NB4 (cell line): Measurements from ENCODE around the gene UBASH3A.

Source experiments
- DNase-seq: peaks from one replicate; pipeline ENCODE4 v3.0.0; 2010; ENCODE audit warnings: low read depth
- H3K4me3 ChIP-seq: one replicate; pipeline ENCODE4 v1.5.1; 2011; ENCODE audit warnings: mild to moderate bottlenecking, low read depth, low read length, moderate library complexity
- MYC ChIP-seq: IDR thresholded peaks from 2 replicates; pipeline ENCODE4 v1.6.1; 2011; ENCODE audit warnings: low read depth, low read length
- POLR2A ChIP-seq: IDR thresholded peaks from 2 replicates; pipeline ENCODE4 v1.6.1; 2011; ENCODE audit warnings: mild to moderate bottlenecking; ENCODE audit not compliant: insufficient read length; ENCODE audit errors: extremely low read depth
- TF ChIP-seq, protein P1 (sequence below): IDR thresholded peaks from one replicate; pipeline ENCODE4 v1.5.1; 2012; ENCODE audit warnings: low read depth, low read length
- TF ChIP-seq, protein P2 (sequence below): IDR thresholded peaks from 2 replicates; pipeline ENCODE4 v1.6.1; 2011; ENCODE audit warnings: low read depth, low read length

Gene UBASH3A

DNA sequence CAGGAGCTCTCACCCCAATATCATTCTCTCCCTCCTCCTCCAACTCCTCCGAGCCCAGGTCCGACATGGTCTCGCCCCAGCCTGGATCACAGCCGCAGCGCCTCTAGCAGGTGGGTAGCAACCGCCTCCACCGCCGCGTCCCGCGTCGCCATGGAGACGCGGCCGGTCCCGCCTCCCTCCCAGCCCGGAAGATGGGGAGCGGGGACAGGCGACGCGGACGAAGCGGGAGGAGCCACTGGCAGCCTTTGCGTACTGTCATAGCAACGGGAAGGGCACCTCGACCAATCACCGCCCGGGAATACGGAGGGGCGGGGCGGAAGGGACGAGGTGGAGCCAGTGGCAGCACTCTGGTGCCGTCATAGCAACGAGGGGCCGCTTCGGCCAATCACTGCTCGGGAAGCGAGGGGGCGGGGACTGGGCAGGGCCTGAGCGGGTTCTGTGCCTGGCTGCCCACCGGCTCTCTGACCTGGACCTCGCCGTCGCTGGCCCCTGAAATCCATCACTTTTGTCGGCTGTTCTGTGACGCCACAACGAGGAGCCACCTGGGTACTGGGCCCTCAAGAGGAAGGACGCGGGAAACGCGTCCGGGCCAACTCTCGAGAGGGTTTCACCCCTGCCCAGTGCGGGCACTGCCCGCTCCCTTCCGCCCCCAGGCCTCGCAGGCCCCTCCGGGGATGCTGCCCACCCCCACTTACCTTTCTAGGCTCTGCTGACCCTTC lies 92.6 kb downstream of the UBASH3A start, which contains the start of gene RSPH1:
Gene RSPH1, minus strand, starts transcription at position 105 of the 719 bp plus-strand sequence. Its CDS starts 38 bp downstream, at position 67.
- peak within 1 kb of the TSS; percentile 60 for H3K4me3 ChIP-seq
- peak; percentile 97 for DNase-seq

DNA sequence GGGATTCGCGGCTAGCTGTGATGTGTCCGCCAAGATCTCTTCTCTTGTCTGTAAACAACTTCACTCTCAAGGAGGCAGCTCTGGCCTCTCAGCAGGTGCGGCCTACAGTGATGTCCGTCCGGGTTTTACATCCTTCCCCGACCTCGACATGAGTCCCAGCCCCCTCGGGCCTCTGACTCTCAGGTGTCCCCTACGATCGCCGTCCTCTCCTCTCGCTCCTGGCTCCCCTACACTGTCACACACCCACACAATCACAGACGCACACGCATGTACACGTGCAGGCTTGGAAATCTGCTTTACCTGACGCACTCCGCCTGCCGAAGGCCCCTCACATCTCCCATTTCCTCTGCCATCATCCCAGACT lies 93.1 kb downstream of the UBASH3A start:
- peak overlapping the region; percentile 60 for H3K4me3 ChIP-seq
- DNase-seq = no peak
- TF ChIP-seq, protein P1, sequence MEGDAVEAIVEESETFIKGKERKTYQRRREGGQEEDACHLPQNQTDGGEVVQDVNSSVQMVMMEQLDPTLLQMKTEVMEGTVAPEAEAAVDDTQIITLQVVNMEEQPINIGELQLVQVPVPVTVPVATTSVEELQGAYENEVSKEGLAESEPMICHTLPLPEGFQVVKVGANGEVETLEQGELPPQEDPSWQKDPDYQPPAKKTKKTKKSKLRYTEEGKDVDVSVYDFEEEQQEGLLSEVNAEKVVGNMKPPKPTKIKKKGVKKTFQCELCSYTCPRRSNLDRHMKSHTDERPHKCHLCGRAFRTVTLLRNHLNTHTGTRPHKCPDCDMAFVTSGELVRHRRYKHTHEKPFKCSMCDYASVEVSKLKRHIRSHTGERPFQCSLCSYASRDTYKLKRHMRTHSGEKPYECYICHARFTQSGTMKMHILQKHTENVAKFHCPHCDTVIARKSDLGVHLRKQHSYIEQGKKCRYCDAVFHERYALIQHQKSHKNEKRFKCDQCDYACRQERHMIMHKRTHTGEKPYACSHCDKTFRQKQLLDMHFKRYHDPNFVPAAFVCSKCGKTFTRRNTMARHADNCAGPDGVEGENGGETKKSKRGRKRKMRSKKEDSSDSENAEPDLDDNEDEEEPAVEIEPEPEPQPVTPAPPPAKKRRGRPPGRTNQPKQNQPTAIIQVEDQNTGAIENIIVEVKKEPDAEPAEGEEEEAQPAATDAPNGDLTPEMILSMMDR = no peak
- TF ChIP-seq, protein P2, sequence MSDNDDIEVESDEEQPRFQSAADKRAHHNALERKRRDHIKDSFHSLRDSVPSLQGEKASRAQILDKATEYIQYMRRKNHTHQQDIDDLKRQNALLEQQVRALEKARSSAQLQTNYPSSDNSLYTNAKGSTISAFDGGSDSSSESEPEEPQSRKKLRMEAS = no peak
- no peak for TF ChIP-seq POLR2A
- TF ChIP-seq MYC = no peak

More for the DNA sequence above, 92.6 kb downstream of the UBASH3A start, which contains the start of gene RSPH1:
- peak; percentile 28 for TF ChIP-seq POLR2A
- no peak for TF ChIP-seq MYC
